ENCODE results near the gene SLC66A3. TPM values are rescaled to one million over a fixed set of nuclear protein-coding genes. Genes with fewer than 3 reads are reported as not detected.

Gene SLC66A3
- total RNA-seq, 1 experiment from 2014 or later: 5.0 TPM

DNA sequence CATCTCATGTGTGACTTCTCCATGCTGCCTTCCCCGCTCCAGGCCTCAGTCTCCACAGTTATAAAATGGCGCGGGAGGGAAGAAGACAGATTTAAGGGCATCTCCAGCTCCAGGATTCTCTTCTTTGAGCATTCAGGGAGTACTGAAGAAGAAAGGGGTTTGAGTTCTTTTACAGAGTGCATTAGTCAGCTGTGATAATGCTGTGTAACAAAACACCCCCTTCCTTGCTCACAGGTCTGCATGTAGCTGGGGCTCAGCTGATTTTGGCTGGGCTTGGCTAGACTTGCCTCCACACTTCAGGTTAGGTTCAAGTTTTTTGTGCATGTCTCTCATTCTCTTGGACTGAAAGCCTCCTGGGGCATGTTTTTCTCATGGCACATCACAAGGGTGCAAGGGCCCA, 8.0 kb upstream of the SLC66A3 start:
- no peaks in the 10 kb centered on the region for H3K36me3 ChIP-seq
- H3K27me3 ChIP-seq: no peaks in the 10 kb centered on the region
- no peaks in the 10 kb centered on the region for H3K4me1 ChIP-seq
- 0 out of 2 replicates have a peak, but pooled peaks cover 3% of the 10 kb centered on the region for H3K9me3 ChIP-seq (replicated peaks)
- no peak overlapping the region for H3K4me3 ChIP-seq
- no peak overlapping the region for H3K27ac ChIP-seq
- no peak for DNase-seq

GRCh38 chr2:11152591-11152990, 2.7 kb upstream of the SLC66A3 start:
- Histone ChIP-seq H3K9me3 (replicated peaks) (no peaks in the 10 kb centered on the region), H3K4me3 (no peak overlapping the region), H3K27me3 (no peaks in the 10 kb centered on the region), H3K27ac (no peak overlapping the region), H3K4me1 (peaks cover 4% of the 10 kb centered on the region; the same call in 1 of the 2 replicates), H3K36me3 (no peaks in the 10 kb centered on the region)
- no peak for DNase-seq

DNA sequence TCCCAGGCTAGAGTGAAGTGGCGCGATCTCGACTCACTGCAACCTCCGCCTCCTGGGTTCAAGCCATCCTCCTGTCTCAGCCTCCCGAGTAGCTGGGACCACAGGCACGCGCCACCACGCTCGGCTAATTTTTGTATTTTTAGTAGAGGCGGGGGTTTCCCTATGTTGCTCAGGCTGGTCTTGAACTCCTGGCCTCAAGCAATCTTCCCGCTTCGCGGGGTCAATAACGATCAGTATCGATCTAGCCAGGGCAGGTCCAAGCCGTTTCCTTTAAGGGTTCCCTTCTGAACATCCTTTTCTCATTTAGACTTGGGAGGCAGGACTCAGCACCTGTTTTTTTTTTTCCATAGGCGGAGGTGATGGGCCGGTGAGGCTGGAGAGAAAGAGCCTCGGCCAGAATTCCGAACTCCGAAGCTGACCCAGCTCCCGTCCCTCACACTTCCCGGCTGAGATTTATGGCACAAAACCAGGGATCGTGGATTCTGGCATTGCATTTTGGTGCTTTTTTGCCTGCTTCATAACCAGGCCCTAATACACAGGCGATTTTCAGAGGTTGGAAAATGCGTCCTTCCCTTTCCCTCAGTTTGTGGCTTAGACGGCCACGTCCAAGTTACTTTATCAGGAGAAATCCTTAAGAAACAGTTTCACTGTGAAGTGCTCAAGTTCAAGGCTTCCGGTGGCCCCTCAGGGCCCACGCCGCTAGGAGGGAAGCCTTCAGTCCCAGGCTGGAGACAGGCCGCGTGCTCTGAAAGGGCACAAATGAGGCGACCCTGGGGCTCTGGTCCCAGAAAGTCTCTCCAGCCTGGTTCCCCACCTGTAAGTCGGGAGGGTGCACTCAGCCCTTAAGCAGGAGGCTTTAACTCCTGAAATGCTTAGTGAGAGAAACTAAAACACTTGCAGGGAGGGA, 998 bp upstream of the SLC66A3 start:
- peaks cover 4% of the 10 kb centered on the region; the same call in 1 of the 2 replicates for H3K4me1 ChIP-seq
- no peaks in the 10 kb centered on the region for H3K9me3 ChIP-seq (replicated peaks)
- peak overlapping the region; percentile 87 for H3K27ac ChIP-seq
- DNase-seq: peak in 1 of 2 experiments; percentile 61
- H3K36me3 ChIP-seq: no peaks in the 10 kb centered on the region
- H3K4me3 ChIP-seq: peak overlapping the region; percentile 53
- H3K27me3 ChIP-seq: no peaks in the 10 kb centered on the region

GRCh38 chr2:11154923-11155380, 315 bp upstream of the SLC66A3 start:
- H3K36me3 ChIP-seq: no peaks in the 10 kb centered on the region
- DNase-seq: peak; percentile 99
- no peaks in the 10 kb centered on the region for H3K9me3 ChIP-seq (replicated peaks)
- H3K4me3 ChIP-seq: peak overlapping the region; percentile 66
- H3K27ac ChIP-seq: peak overlapping the region; percentile 87
- H3K27me3 ChIP-seq: no peaks in the 10 kb centered on the region
- H3K4me1 ChIP-seq: peaks cover 4% of the 10 kb centered on the region; the same call in 1 of the 2 replicates

- DNase-seq: no peak
- no peaks in the 10 kb centered on the region for H3K9me3 ChIP-seq (replicated peaks)
- no peak overlapping the region for H3K4me3 ChIP-seq
Observed at GRCh38 chr2:11156396-11157075, 1.3 kb downstream of the SLC66A3 start.

DNA sequence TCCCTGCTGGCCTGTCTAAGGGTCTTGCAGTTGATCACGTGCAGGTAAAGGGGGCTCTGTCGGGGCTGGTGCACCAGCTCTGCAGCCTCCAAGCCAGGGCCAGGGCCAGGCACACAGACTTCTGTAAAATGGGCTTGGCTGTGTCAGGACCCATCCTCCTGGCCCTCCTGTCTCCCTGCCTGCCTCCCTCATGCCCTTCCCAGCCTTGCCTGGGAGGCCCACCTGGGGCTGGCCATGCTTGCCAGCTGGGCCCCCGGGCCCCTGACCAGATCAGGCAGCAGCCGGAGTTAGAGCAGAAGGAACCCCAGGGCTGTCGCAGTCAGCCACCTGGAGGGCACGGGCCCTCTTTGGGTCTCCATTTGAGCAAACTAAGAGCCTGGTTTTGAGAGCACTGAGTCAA, 2.0 kb downstream of the SLC66A3 start:
- H3K4me3 ChIP-seq: no peak overlapping the region
- no peaks in the 10 kb centered on the region for H3K27me3 ChIP-seq
- no peaks in the 10 kb centered on the region for H3K36me3 ChIP-seq
- peaks cover 4% of the 10 kb centered on the region; the same call in 1 of the 2 replicates for H3K4me1 ChIP-seq
- H3K27ac ChIP-seq: no peak overlapping the region
- no peaks in the 10 kb centered on the region for H3K9me3 ChIP-seq (replicated peaks)
- no peak for DNase-seq

More at GRCh38 chr2:11156396-11157075, 1.3 kb downstream of the SLC66A3 start:
- no peaks in the 10 kb centered on the region for H3K27me3 ChIP-seq
- no peak overlapping the region for H3K27ac ChIP-seq
- H3K36me3 ChIP-seq: no peaks in the 10 kb centered on the region
- peaks cover 4% of the 10 kb centered on the region; the same call in 1 of the 2 replicates for H3K4me1 ChIP-seq

GRCh38 chr2:11157731-11158130, 2.5 kb downstream of the SLC66A3 start:
- no peak overlapping the region for H3K27ac ChIP-seq
- no peak overlapping the region for H3K4me3 ChIP-seq
- H3K36me3 ChIP-seq: no peaks in the 10 kb centered on the region
- H3K27me3 ChIP-seq: no peaks in the 10 kb centered on the region
- no peak for DNase-seq
- no peaks in the 10 kb centered on the region for H3K9me3 ChIP-seq (replicated peaks)
- H3K4me1 ChIP-seq: peaks cover 4% of the 10 kb centered on the region; the same call in 1 of the 2 replicates

GRCh38 chr2:11158916-11159573, 3.8 kb downstream of the SLC66A3 start:
- no peak for DNase-seq
- no peaks in the 10 kb centered on the region for H3K9me3 ChIP-seq (replicated peaks)

DNA sequence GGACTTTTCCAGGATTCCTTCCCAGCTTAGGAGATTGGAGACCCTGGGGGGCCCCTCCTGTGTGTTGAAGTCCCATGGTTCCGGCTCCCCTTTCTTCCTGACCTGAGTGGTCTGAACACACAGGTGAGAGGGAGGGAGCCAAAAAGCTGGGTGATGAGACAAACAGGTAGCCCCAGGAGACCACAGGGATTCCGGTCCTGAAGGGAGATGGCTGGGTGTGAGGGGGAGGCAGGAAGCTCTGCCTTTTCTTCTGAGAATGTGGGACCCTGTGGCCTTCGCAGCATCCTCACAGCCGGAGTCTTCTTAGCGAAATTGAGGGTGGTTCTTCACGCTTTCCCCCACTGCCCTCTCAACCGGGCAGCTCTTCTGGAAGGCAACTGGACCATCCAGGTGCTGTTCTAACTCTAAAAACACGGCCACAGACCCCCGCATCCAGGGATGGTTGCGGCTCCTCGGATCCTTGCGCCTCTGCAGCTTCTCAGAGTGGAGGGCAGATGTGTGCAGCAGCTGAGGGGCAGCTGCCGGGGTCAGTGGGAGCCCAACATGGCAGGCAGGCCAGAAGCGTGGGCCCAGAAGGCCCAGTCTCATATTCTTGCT, 4.4 kb downstream of the SLC66A3 start:
- Histone ChIP-seq H3K27ac (no peak overlapping the region), H3K36me3 (no peaks in the 10 kb centered on the region), H3K4me1 (peaks cover 4% of the 10 kb centered on the region; the same call in 1 of the 2 replicates), H3K27me3 (no peaks in the 10 kb centered on the region), H3K4me3 (no peak overlapping the region), H3K9me3 (replicated peaks) (no peaks in the 10 kb centered on the region)
- DNase-seq: no peak

More at GRCh38 chr2:11158916-11159573, 3.8 kb downstream of the SLC66A3 start:
- Histone ChIP-seq H3K4me3 (no peak overlapping the region), H3K27ac (no peak overlapping the region), H3K36me3 (no peaks in the 10 kb centered on the region), H3K4me1 (peaks cover 4% of the 10 kb centered on the region; the same call in 1 of the 2 replicates), H3K27me3 (no peaks in the 10 kb centered on the region)

- H3K4me1 ChIP-seq: peaks cover 4% of the 10 kb centered on the region; the same call in 1 of the 2 replicates
- H3K4me3 ChIP-seq: no peak overlapping the region
- H3K27ac ChIP-seq: no peak overlapping the region
- no peak for DNase-seq
- no peaks in the 10 kb centered on the region for H3K27me3 ChIP-seq
- H3K36me3 ChIP-seq: no peaks in the 10 kb centered on the region
- no peaks in the 10 kb centered on the region for H3K9me3 ChIP-seq (replicated peaks)
Observed at GRCh38 chr2:11160256-11160655, 5.0 kb downstream of the SLC66A3 start.

- Histone ChIP-seq H3K9me3 (replicated peaks) (no peaks in the 10 kb centered on the region), H3K4me3 (no peak overlapping the region), H3K27me3 (no peaks in the 10 kb centered on the region), H3K27ac (no peak overlapping the region), H3K4me1 (peaks cover 2% of the 10 kb centered on the region; the same call in 1 of the 2 replicates), H3K36me3 (no peaks in the 10 kb centered on the region)
- DNase-seq: no peak
Observed at GRCh38 chr2:11160731-11161455, 5.6 kb downstream of the SLC66A3 start.

DNA sequence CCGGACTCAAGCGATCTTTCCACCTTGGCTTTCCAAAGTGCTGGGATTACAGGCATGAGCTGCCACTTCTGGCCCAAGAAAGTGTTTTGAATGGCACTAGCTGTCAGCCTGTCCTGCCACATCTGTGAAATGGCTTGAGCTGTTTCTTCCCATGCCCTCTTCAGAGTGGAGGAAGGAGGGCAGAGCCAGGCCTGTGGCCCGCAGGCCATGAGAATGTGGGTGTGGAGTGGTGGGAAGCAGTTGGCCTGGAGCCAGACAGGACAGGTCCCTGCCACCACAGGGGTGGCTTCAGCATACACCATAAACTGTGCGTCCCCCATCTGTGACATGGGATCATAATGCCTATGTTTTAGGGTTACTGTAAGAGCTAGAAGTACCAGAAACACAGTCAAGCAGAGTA, 6.5 kb downstream of the SLC66A3 start:
- DNase-seq: no peak
- Histone ChIP-seq H3K9me3 (replicated peaks) (no peaks in the 10 kb centered on the region), H3K27ac (no peak overlapping the region), H3K4me3 (no peak overlapping the region), H3K36me3 (no peaks in the 10 kb centered on the region), H3K4me1 (no peaks in the 10 kb centered on the region), H3K27me3 (no peaks in the 10 kb centered on the region)

GRCh38 chr2:11163439-11164317, 8.4 kb downstream of the SLC66A3 start:
- Histone ChIP-seq H3K9me3 (replicated peaks) (no peaks in the 10 kb centered on the region), H3K27me3 (no peaks in the 10 kb centered on the region), H3K4me1 (no peaks in the 10 kb centered on the region), H3K27ac (no peak overlapping the region), H3K4me3 (no peak overlapping the region), H3K36me3 (no peaks in the 10 kb centered on the region)
- DNase-seq: no peak

Data from SJCRH30 (cell line).